Lower leg skin (tissue), 3 donors: ENCODE results near the gene PPIA.

Experiments used
- CTCF ChIP-seq, 3 donors: fragments of 450-650 bp; IDR thresholded peaks; one replicate each; pipeline ENCODE4 v1.5.1; 2016; ENCODE audit warnings: antibody characterized with exemption in 3 of 3, mild to moderate bottlenecking in 3 of 3, moderate library complexity in 2 of 3
- POLR2A ChIP-seq, 2 donors: fragments of 450-650 bp; IDR thresholded peaks; one replicate each; pipeline ENCODE4 v1.6.1; 2016 to 2017; ENCODE audit warnings: antibody characterized with exemption in 2 of 2, mild to moderate bottlenecking in 1 of 2, moderate library complexity in 1 of 2

- TF ChIP-seq CTCF (IDR thresholded peaks at IDR 0.05), result no peak
- no peak for TF ChIP-seq POLR2A (IDR thresholded peaks at IDR 0.05)
Observed at GRCh38 chr7:44802418-44803025, 6.0 kb downstream of the PPIA start.
